PC-9 (cell line): Measurements from ENCODE around the gene KCNJ12.

ENCODE experiments used
- EZH2 ChIP-seq: fragments of 200-600 bp; sonication (generic); IDR thresholded peaks from 2 replicates; pipeline ENCODE4 v1.8.0; 2017; ENCODE audit warnings: antibody characterized with exemption, low read depth
- TF ChIP-seq, protein P1 (sequence below): fragments of 200-600 bp; sonication (generic); conservative IDR thresholded peaks from 2 replicates; pipeline ENCODE4 v1.6.1; 2017; ENCODE audit warnings: mixed run types, antibody characterized with exemption, mild to moderate bottlenecking, moderate library complexity

GRCh38 chr17:21464611-21465021 lies 88.5 kb downstream of the KCNJ12 start:
- TF ChIP-seq, protein P1, sequence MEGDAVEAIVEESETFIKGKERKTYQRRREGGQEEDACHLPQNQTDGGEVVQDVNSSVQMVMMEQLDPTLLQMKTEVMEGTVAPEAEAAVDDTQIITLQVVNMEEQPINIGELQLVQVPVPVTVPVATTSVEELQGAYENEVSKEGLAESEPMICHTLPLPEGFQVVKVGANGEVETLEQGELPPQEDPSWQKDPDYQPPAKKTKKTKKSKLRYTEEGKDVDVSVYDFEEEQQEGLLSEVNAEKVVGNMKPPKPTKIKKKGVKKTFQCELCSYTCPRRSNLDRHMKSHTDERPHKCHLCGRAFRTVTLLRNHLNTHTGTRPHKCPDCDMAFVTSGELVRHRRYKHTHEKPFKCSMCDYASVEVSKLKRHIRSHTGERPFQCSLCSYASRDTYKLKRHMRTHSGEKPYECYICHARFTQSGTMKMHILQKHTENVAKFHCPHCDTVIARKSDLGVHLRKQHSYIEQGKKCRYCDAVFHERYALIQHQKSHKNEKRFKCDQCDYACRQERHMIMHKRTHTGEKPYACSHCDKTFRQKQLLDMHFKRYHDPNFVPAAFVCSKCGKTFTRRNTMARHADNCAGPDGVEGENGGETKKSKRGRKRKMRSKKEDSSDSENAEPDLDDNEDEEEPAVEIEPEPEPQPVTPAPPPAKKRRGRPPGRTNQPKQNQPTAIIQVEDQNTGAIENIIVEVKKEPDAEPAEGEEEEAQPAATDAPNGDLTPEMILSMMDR, result no peak
- TF ChIP-seq EZH2, result no peak
